ENCODE results near the gene GJA9.

Gene GJA9

GRCh38 chr1:38867208-38867607, 14.2 kb downstream of the GJA9 start:
- no peaks in the 10 kb centered on the region for H3K9me3 ChIP-seq (ENCODE audit: control insufficient read depth, insufficient read depth, low read length)
- no peaks in the 10 kb centered on the region for H3K9me2 ChIP-seq (replicated peaks; ENCODE audit: control insufficient read depth, low read length)
- H3K4me3 ChIP-seq (ENCODE audit: low read length) = no peak overlapping the region
- no peak overlapping the region for H3K27ac ChIP-seq (ENCODE audit: low read depth, low read length)
- no peak overlapping the region for H3K4me2 ChIP-seq (ENCODE audit: low read length)
- peaks cover 23% of the 10 kb centered on the region for H3K79me2 ChIP-seq (ENCODE audit: control insufficient read depth, low read length)
- no peaks in the 10 kb centered on the region for H3K27me3 ChIP-seq (ENCODE audit: control insufficient read depth, low read length)
- no peak for TF ChIP-seq EZH2phosphoT487 (IDR thresholded peaks at IDR 0.05; ENCODE audit: borderline replicate concordance, low read length)
- H3F3A ChIP-seq (ENCODE audit: control insufficient read depth, insufficient read depth) = 0 out of 2 replicates have a peak, but pooled peaks cover 4% of the 10 kb centered on the region
- peaks cover 33% of the 10 kb centered on the region for H3K36me3 ChIP-seq (ENCODE audit: control insufficient read depth, low read length)
- H3K4me1 ChIP-seq (ENCODE audit: control insufficient read depth, low read length) = peaks cover 19% of the 10 kb centered on the region
- no peaks in the 10 kb centered on the region for H4K20me1 ChIP-seq (ENCODE audit: control insufficient read depth, insufficient read depth, low read depth, low read length)

DNA sequence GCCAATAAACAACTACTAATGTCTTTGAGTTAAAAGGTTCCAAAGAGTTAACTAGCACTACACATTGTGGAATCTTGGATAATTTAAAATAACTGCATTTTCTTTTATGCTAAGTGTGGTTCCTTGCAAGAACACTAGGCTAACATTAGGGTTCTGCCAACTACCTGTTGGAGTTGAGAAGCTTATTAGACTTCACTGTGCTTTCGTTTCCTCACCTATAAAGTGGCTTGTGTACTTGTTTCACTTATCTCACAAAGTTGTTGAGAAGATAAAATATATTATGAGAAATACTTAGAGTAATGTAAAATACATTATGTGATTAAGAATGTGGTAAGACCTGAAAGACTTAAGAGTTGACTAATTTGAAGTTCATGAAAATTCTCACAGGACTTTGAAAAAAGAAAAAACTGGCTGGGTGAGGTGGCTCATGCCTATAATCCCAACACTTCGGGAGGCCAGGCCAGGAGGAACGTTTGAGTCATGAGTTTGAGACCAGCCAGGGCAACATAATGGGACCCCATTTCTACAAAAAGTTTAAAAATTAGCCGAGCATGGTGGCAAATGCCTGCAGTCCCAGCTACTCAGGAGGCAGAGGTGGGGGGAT, 16.2 kb downstream of the GJA9 start:
- H3K36me3 ChIP-seq (ENCODE audit: control insufficient read depth, low read length) = peaks cover 37% of the 10 kb centered on the region
- H3K27me3 ChIP-seq (ENCODE audit: control insufficient read depth, low read length) = no peaks in the 10 kb centered on the region
- peaks cover 18% of the 10 kb centered on the region for H3K79me2 ChIP-seq (ENCODE audit: control insufficient read depth, low read length)
- H3K9me2 ChIP-seq (replicated peaks; ENCODE audit: control insufficient read depth, low read length) = no peaks in the 10 kb centered on the region
- no peak overlapping the region for H3K27ac ChIP-seq (ENCODE audit: low read depth, low read length)
- TF ChIP-seq, protein P1, sequence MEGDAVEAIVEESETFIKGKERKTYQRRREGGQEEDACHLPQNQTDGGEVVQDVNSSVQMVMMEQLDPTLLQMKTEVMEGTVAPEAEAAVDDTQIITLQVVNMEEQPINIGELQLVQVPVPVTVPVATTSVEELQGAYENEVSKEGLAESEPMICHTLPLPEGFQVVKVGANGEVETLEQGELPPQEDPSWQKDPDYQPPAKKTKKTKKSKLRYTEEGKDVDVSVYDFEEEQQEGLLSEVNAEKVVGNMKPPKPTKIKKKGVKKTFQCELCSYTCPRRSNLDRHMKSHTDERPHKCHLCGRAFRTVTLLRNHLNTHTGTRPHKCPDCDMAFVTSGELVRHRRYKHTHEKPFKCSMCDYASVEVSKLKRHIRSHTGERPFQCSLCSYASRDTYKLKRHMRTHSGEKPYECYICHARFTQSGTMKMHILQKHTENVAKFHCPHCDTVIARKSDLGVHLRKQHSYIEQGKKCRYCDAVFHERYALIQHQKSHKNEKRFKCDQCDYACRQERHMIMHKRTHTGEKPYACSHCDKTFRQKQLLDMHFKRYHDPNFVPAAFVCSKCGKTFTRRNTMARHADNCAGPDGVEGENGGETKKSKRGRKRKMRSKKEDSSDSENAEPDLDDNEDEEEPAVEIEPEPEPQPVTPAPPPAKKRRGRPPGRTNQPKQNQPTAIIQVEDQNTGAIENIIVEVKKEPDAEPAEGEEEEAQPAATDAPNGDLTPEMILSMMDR (IDR thresholded peaks at IDR 0.05; ENCODE audit: low read depth, low read length, poor library complexity, severe bottlenecking) = no peak
- no peak for TF ChIP-seq EZH2phosphoT487 (IDR thresholded peaks at IDR 0.05; ENCODE audit: borderline replicate concordance, low read length)
- H3K9me3 ChIP-seq (ENCODE audit: control insufficient read depth, insufficient read depth, low read length) = no peaks in the 10 kb centered on the region
- no peak overlapping the region for H3K4me2 ChIP-seq (ENCODE audit: low read length)
- H3K4me3 ChIP-seq (ENCODE audit: low read length) = no peak overlapping the region
- H3F3A ChIP-seq (ENCODE audit: control insufficient read depth, insufficient read depth) = 0 out of 2 replicates have a peak, but pooled peaks cover 4% of the 10 kb centered on the region
- no peaks in the 10 kb centered on the region for H4K20me1 ChIP-seq (ENCODE audit: control insufficient read depth, insufficient read depth, low read depth, low read length)
- H3K4me1 ChIP-seq (ENCODE audit: control insufficient read depth, low read length) = peaks cover 21% of the 10 kb centered on the region

DNA sequence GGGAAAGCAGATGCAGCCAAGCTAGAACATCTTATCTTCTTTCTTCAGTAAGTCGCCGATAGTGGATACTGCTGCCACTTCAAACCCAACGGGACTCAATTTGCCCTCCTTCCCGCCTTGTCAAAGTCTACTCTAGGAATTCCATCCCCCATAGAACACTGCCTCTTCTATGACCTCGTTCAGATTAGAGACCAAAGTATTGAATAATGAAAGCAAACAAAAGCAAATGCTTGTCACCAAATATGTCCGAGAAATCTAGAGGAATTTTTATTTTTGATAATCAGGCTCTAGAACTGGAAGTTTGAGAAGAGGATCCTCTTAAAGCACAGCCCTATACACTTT, 21.0 kb downstream of the GJA9 start:
- no peaks in the 10 kb centered on the region for H3K9me2 ChIP-seq (replicated peaks; ENCODE audit: control insufficient read depth, low read length)
- H3K36me3 ChIP-seq (ENCODE audit: control insufficient read depth, low read length) = peaks cover 42% of the 10 kb centered on the region
- H3F3A ChIP-seq (ENCODE audit: control insufficient read depth, insufficient read depth) = 0 out of 2 replicates have a peak, but pooled peaks cover 2% of the 10 kb centered on the region
- peak overlapping the region; percentile 99 for H3K4me2 ChIP-seq (ENCODE audit: low read length)
- TF ChIP-seq EZH2phosphoT487 (IDR thresholded peaks at IDR 0.05; ENCODE audit: borderline replicate concordance, low read length) = no peak
- TF ChIP-seq, protein P1 (IDR thresholded peaks at IDR 0.05; ENCODE audit: low read depth, low read length, poor library complexity, severe bottlenecking) = no peak
- H3K79me2 ChIP-seq (ENCODE audit: control insufficient read depth, low read length) = peaks cover 31% of the 10 kb centered on the region
- H3K4me1 ChIP-seq (ENCODE audit: control insufficient read depth, low read length) = peaks cover 25% of the 10 kb centered on the region
- no peaks in the 10 kb centered on the region for H3K27me3 ChIP-seq (ENCODE audit: control insufficient read depth, low read length)
- no peaks in the 10 kb centered on the region for H3K9me3 ChIP-seq (ENCODE audit: control insufficient read depth, insufficient read depth, low read length)
- peaks cover 4% of the 10 kb centered on the region; the same call in 1 of the 2 replicates for H4K20me1 ChIP-seq (ENCODE audit: control insufficient read depth, insufficient read depth, low read depth, low read length)
- H3K4me3 ChIP-seq (ENCODE audit: low read length) = peak overlapping the region; percentile 99
- no peak overlapping the region for H3K27ac ChIP-seq (ENCODE audit: low read depth, low read length)

Data from DOHH2 (cell line).